ENCODE measurements around the gene BPTF.
"Not testable (repeated sequence)": the region's sequence is repeated elsewhere in the genome, so short reads cannot be mapped to it uniquely, and the experiment has no call there.

BPTF gene, protein sequence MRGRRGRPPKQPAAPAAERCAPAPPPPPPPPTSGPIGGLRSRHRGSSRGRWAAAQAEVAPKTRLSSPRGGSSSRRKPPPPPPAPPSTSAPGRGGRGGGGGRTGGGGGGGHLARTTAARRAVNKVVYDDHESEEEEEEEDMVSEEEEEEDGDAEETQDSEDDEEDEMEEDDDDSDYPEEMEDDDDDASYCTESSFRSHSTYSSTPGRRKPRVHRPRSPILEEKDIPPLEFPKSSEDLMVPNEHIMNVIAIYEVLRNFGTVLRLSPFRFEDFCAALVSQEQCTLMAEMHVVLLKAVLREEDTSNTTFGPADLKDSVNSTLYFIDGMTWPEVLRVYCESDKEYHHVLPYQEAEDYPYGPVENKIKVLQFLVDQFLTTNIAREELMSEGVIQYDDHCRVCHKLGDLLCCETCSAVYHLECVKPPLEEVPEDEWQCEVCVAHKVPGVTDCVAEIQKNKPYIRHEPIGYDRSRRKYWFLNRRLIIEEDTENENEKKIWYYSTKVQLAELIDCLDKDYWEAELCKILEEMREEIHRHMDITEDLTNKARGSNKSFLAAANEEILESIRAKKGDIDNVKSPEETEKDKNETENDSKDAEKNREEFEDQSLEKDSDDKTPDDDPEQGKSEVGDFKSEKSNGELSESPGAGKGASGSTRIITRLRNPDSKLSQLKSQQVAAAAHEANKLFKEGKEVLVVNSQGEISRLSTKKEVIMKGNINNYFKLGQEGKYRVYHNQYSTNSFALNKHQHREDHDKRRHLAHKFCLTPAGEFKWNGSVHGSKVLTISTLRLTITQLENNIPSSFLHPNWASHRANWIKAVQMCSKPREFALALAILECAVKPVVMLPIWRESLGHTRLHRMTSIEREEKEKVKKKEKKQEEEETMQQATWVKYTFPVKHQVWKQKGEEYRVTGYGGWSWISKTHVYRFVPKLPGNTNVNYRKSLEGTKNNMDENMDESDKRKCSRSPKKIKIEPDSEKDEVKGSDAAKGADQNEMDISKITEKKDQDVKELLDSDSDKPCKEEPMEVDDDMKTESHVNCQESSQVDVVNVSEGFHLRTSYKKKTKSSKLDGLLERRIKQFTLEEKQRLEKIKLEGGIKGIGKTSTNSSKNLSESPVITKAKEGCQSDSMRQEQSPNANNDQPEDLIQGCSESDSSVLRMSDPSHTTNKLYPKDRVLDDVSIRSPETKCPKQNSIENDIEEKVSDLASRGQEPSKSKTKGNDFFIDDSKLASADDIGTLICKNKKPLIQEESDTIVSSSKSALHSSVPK (N-terminal part only)

GRCh38 chr17:67824735-67825626 lies at the start of gene BPTF:
TSS of gene BPTF (plus strand) at chr17:67825503. CDS start at chr17:67825725, 222 bp downstream.
- DNase-seq (ENCODE audit: low read depth): peak; percentile 95

DNA sequence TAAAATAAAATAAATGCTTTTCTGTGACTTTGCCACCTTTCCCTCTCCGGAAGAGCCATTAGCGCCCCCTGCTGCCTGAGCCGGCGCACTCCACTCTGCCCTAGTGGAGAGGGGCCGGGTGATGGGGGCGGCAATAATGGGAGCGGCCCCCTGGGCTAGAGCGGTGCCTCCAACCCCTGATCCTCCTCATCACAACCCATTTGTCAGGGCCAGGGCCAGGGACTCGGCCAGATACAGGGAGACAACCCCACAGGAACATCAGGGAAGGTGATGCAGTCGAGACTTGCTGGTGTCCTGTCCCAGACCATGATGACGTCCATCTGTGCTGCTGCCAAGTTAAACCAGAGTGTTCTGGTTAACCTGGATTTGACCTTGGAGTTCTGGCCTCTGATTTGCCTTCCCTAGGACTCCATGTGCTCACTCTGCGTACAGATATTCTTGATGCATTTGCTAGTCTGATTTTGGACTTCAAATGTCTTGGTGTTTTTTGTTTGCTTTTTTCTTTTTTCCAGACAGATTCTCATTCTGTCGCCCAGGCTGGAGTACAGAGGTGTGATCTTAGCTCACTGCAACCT lies 46.1 kb upstream of the BPTF start:
- peak; percentile 63 for DNase-seq (ENCODE audit: low read depth)

DNA sequence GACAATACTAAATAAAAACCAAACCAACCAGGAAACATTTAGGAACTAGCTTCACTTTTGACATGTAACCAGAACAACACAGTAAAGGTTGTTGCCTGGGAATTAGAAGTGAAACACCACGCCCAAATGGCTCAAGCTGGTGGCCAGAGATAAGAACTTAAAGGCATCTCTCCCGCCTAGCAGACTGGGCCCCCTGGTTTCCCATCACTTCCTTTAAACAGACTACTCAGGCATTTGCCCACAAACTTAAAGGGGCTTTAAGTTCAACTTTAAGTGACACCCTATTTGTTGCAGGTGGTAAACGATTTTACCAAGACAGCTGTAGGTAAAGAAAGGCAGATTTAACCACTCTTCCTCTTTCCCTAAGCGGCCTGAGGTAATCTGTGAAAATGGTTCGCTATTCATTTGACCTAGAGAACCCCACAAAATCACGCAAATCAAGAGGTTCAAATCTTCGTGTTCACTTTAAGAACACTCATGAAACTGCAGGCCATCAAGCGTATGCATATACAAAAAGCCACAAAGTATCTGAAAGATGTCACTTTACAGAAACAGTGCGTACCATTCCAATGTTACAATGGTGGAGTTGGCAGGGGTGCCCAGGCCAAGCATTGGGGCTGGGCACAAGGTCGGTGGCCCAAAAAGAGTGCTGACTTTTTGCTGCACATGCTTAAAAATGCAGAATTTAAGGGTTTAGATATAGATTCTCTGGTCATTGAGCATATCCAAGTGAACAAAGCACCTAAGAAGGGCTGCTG lies 40.8 kb upstream of the BPTF start:
- no peak for DNase-seq (ENCODE audit: low read depth)

DNA sequence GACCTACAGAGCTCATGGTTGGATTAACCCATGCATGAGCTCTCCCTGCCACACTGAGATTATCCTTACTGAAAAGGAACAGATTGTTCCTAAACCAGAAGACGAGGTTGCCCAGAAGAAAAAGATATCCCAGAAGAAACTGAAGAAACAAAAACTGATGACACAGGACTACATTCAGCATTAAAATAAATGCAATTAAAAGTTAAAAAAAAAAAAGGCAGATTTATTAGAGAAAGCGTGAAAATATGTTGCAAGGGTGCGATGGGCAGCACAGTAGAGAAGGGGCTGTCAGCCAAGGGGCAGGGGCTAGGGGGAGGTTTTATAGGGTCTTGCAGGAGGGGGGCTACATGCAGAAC lies 40.2 kb upstream of the BPTF start:
- no peak for DNase-seq (ENCODE audit: low read depth)

GRCh38 chr17:67785504-67785903 lies 39.8 kb upstream of the BPTF start:
- DNase-seq (ENCODE audit: low read depth): no peak

DNA sequence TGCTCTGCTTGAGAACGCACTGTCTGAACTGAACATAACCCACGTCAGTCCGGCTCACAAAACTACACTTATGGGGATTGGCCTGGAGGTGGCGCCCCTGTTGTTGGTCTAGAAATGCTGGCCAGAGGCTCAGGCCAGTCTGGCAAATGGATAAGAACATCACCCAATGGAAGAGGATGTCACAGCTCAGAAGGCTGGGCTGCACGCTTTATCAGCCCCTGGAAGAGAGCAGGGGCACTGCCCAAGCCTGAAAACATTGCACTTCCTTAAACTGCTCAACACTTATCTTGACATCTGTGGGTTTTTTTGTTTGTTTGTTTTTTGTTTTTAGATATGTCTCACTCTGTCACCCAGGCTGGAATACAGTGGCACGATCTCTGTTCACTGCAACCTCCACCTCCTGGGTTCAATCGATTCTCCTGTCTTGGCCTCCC lies 24.8 kb upstream of the BPTF start:
- DNase-seq (ENCODE audit: low read depth): peak; percentile 84

GRCh38 chr17:67801626-67802175 lies 23.6 kb upstream of the BPTF start:
- no peak for DNase-seq (ENCODE audit: low read depth)

GRCh38 chr17:67810464-67810863 lies 14.8 kb upstream of the BPTF start:
- no peak for DNase-seq (ENCODE audit: low read depth)

DNA sequence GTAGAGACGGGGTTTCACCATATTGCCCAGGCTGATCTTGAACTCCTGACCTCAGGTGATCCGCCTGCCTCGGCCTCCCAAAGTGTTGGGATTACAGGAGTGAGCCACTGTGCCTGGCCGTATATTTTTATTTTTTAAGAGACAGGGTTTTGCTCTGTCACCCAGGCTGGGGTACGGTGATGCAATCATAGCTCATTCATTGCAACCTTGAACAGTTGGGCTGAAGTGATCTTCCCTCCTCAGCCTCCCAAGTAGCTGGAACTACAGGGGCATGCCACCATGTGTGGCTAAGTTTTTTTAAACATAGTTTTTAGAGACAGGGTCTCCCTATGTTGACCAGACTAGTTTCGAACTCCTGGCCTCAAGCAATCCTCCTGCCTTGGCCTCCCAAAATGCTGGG lies 12.9 kb upstream of the BPTF start:
- DNase-seq (ENCODE audit: low read depth): not testable (repeated sequence)

DNA sequence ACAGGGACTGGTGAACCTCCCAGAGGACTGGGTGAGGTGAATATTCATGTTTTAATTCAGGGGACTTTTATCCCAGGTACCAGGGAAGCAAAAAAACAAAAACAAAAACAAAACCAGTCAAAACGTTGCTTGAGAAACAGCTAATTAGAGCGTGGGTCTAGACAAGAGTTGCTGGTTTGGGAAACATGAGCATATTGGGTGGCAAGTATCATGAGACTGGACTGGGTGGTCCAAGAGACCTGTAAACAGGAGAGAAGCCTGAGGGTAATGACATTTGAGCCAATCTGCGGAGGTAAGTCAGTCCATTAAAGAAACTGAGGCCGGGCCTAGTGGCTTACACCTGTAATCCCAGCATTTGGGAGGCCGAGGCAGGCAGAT lies 11.5 kb upstream of the BPTF start:
- DNase-seq (ENCODE audit: low read depth): no peak

- DNase-seq (ENCODE audit: low read depth): peak; percentile 41
Measured at GRCh38 chr17:67818110-67819002, 6.9 kb upstream of the BPTF start.

DNA sequence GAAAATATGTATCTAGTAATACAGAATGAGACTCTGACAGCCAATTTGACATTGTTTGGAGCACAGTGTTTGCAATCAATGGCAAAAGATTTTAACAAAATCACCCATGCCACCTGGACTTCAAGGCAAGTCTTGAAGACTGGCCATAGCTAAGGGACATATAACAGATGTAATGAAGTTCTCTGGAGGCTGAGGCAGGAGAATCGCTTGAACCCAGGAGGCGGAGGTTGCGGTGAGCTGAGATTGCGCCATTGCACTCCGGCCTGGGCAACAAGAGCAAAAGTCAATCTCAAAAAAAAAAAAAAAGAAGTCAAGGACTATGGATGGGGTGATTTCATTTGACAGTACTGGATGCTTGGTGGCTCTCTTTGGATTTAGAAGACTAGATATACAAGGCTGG lies 5.6 kb upstream of the BPTF start:
- DNase-seq (ENCODE audit: low read depth): no peak

GRCh38 chr17:67821871-67822367 lies 3.4 kb upstream of the BPTF start:
- no peak for DNase-seq (ENCODE audit: low read depth)

DNA sequence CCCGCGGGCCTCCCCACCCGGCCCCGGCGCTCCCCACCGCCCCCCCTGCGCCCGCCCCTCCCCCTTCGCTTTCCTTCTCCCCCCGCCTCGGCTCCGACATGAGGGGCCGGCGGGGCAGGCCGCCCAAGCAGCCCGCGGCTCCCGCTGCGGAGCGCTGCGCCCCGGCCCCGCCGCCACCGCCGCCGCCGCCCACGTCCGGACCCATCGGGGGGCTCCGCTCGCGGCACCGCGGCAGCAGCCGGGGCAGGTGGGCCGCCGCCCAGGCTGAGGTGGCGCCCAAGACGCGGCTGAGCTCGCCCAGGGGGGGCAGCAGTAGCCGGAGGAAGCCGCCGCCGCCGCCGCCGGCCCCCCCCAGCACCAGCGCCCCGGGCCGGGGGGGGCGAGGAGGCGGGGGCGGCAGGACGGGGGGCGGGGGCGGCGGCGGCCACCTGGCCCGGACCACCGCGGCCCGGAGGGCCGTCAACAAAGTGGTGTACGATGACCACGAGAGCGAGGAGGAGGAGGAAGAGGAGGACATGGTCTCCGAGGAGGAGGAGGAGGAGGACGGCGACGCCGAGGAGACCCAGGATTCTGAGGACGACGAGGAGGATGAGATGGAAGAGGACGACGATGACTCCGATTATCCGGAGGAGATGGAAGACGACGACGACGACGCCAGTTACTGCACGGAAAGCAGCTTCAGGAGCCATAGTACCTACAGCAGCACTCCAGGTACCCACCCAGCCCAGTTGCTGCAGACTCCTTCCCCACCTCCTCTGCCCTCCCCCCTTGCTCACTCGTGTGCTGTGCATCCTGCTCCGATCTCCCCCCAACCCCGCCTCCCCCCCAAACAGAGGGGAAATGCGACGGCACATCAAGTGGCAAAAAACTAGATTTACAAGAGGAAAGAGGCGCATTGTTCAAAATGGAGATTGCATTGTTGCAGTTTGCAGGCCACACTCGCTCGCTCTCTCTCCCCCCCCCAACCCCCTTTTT lies 611 bp downstream of the BPTF start:
- DNase-seq (ENCODE audit: low read depth): peak; percentile 53

DNA sequence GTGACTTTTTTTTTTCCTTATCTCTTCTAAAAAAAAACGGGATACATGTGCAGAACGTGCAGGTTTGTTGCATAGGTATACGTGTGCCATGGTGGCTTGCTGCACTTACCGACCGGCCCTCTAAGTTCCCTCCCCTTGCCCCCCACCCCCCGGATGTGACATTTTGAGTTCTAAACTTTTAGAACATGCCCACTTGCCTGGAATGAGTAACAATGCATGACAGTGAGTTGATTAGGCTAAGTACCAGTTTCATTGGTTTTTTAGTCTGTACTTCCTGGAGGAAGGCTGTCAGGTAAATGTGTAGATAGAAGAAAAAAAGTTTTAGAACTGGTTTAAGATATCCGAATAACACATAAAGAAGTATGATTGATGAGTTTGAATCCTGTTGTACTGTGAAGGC lies 4.0 kb downstream of the BPTF start:
- peak; percentile 32 for DNase-seq (ENCODE audit: low read depth)

DNA sequence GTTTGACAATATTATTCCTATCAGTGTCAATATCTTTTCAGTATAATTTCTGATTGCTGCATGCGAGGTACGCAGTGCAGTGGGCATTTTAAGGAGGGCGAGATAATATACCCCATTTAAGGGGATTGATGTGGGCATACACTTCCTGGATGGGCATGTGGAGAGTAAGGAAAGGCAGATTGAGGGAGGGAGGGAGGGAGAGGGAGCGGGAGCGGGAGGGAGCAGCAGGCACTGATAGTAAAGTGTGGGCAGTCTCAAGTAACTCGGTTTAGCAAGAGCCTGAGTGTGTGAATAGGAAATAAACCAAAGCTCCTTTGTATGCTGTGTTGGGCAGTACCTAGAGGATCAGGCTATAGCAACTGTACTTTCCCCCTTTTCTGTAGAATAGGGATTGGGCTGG lies 5.1 kb downstream of the BPTF start:
- no peak for DNase-seq (ENCODE audit: low read depth)

DNA sequence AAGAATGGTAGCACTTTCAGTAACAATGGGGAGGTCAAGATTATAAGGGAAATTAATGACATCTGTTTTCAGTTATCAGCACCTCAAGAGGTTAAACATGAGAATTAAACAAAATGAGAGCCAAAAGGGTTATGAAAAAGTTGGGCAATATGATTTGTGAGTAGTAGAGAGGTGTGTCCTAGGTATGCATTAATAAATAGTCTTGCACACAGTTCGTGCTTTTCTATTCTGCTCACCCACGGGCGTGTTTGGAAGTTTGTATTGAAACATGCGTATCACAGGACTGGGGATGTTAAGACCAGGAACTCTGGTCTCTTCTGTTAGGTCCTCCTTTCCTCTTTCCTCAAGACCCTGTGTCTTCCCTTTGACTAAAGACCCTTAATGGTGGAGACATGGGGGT lies 6.0 kb downstream of the BPTF start:
- DNase-seq (ENCODE audit: low read depth): no peak
